HEK293 (cell line): ENCODE data around the gene CEBPZ.

Experiments used
- CTCF ChIP-seq: fragments of 450-650 bp; formaldehyde crosslinking; IDR thresholded peaks from 2 replicates; pipeline ENCODE4 v1.5.1; 2016; ENCODE audit warnings: missing biosample characterization, missing genetic modification characterization
- TRIM28 ChIP-seq: IDR thresholded peaks from 2 replicates; pipeline ENCODE4 v1.6.1; 2011; ENCODE audit warnings: low read length, control low read depth, borderline replicate concordance
- ZNF248 ChIP-seq: fragments of 450-650 bp; formaldehyde crosslinking; IDR thresholded peaks from 2 replicates; pipeline ENCODE4 v1.5.1; 2017; ENCODE audit warnings: missing biosample characterization, missing genetic modification characterization

GRCh38 chr2:37201766-37202165 is 29.6 kb downstream of the CEBPZ start:
- TF ChIP-seq ZNF248 (tag by site-specific recombination), result no peak
- TF ChIP-seq CTCF (tag by site-specific recombination), result no peak
- no peak for TF ChIP-seq TRIM28
